AG08395 (cell line): ENCODE results near the gene PWP1.

Experiments used
- DNase-seq: peaks from one replicate; pipeline ENCODE4 v3.0.0; 2012; ENCODE audit warnings: mixed read lengths, low spot score

PWP1 gene

GRCh38 chr12:107735763-107736162 is 50.2 kb downstream of the PWP1 start:
- DNase-seq: no peak

- DNase-seq: no peak
Measured at GRCh38 chr12:107736914-107737313, 51.3 kb downstream of the PWP1 start.

GRCh38 chr12:107748472-107748871 is 62.9 kb downstream of the PWP1 start:
- DNase-seq: peak; percentile 73

GRCh38 chr12:107749083-107749482 is 63.5 kb downstream of the PWP1 start:
- peak; percentile 55 for DNase-seq

- peak; percentile 81 for DNase-seq
Measured at GRCh38 chr12:107759410-107759809, 73.8 kb downstream of the PWP1 start.

GRCh38 chr12:107760207-107760808 is 74.7 kb downstream of the PWP1 start:
- DNase-seq: peak; percentile 13

GRCh38 chr12:107760809-107761501 is 75.4 kb downstream of the PWP1 start, which contains the start of gene PRDM4:
PRDM4 (minus strand) TSS chr12:107761137; CDS start chr12:107760515, 622 bp downstream.
- DNase-seq: peak; percentile 99

GRCh38 chr12:107761502-107761904 is 75.9 kb downstream of the PWP1 start:
- DNase-seq: no peak
